ENCODE data around the gene CNOT6L.

GRCh38 chr4:77776182-77777134, 42.7 kb downstream of the CNOT6L start:
- no peak for TF ChIP-seq CTCF (IDR thresholded peaks at IDR 0.05)
- no peak for TF ChIP-seq POLR2A (IDR thresholded peaks at IDR 0.05)
